HCT116 (cell line): ENCODE data around the gene PACSIN2. TPM values are rescaled to one million over a fixed set of nuclear protein-coding genes. Genes with fewer than 3 reads are reported as not detected.

Experiments used
- ATAC-seq: fragments of 200-7000 bp; cut with Tn5 transposase; 2 replicates; pipeline ENCODE4 v1.9.1; 2020; ENCODE audit warnings: mild to moderate bottlenecking, moderate library complexity
- BruUV-seq: library from RNA; stranded (reverse); fragments of 400-500 nt; replicated peaks from 2 replicates; lab custom pipeline; 2021; lab: Mats Ljungman, UMichigan
- CTCF ChIA-PET: fragments of 300-600 bp; sonication (Branson Sonifier 250); formaldehyde crosslinking; loops from one replicate; lab custom pipeline; 2021; ENCODE audit warnings: antibody characterized with exemption; lab: Charles Lee
- POLR2A ChIA-PET: fragments of 300-600, 350-600 bp; sonication (Branson Sonifier 250); formaldehyde crosslinking; loops from one replicate; lab custom pipeline; 2021; ENCODE audit warnings: antibody characterized with exemption; lab: Charles Lee
- RAD21 ChIA-PET, 2 experiments: fragments of 300-600 bp; sonication (Branson Sonifier 250); formaldehyde crosslinking; loops; one replicate each; lab custom pipeline; 2023; ENCODE audit warnings: low total read pairs in 2 of 2; ENCODE audit not compliant: uncharacterized antibody in 2 of 2, unreplicated experiment in 2 of 2, low non-redundant PET in 1 of 2; lab: Charles Lee
- DNase-seq: peaks from one replicate; pipeline ENCODE4 v3.0.0-alpha.2; 2010; ENCODE audit warnings: low read depth, low spot score
- H2AFZ ChIP-seq: fragments of 200-600 bp; shearing (Covaris generic), sonication (generic); 2 replicates; pipeline ENCODE4 v1.6.1; 2017; ENCODE audit warnings: low read depth, mixed run types, mixed read lengths, antibody characterized with exemption, low read length; ENCODE audit not compliant: poor library complexity, severe bottlenecking
- H3K27ac ChIP-seq: 2 replicates; pipeline ENCODE4 v1.5.1; 2012; ENCODE audit warnings: low read depth, low read length
- H3K27me3 ChIP-seq: fragments of 200-600 bp; sonication (generic); 2 replicates; pipeline ENCODE4 v1.6.1; 2016; ENCODE audit warnings: mixed run types, low read length, mixed read lengths; ENCODE audit not compliant: insufficient read depth
- H3K36me3 ChIP-seq, 2 experiments: fragments of 200-500 bp in 1 of 2; fragments of 200-600 bp in 1 of 2; sonication (Bioruptor generic) in 1 of 2; sonication (generic) in 1 of 2; 2 replicates each; pipeline versions ENCODE4 v1.5.1 to v1.6.1; 2014 to 2016; ENCODE audit warnings: low read length in 2 of 2, inconsistent platforms in 1 of 2, mixed read lengths in 1 of 2, mixed run types in 1 of 2; ENCODE audit not compliant: insufficient read depth in 2 of 2, control insufficient read depth in 1 of 2
- H3K4me1 ChIP-seq, 2 experiments: fragments of 200-600 bp in 1 of 2; sonication (generic) in 1 of 2; 2 replicates each; pipeline versions ENCODE4 v1.5.1 to v1.6.1; 2012 to 2017; ENCODE audit warnings: low read length in 2 of 2, inconsistent platforms in 1 of 2, mild to moderate bottlenecking in 1 of 2, mixed read lengths in 1 of 2, mixed run types in 1 of 2, moderate library complexity in 1 of 2; ENCODE audit not compliant: insufficient read depth in 2 of 2, control insufficient read depth in 1 of 2
- H3K4me2 ChIP-seq: fragments of 200-600 bp; sonication (generic); 2 replicates; pipeline ENCODE4 v1.6.1; 2017; ENCODE audit warnings: mixed run types, low read length, mixed read lengths
- H3K4me3 ChIP-seq, 2 experiments: fragments of 200-600 bp in 1 of 2; sonication (generic) in 1 of 2; replicated peaks in 1 of 2; 2 replicates each; pipeline ENCODE4 v1.5.1; 2011 to 2016; ENCODE audit warnings: low read length in 2 of 2, control low read depth in 1 of 2, low read depth in 1 of 2, mild to moderate bottlenecking in 1 of 2, mixed read lengths in 1 of 2, mixed run types in 1 of 2
- H3K79me2 ChIP-seq: fragments of 200-600 bp; sonication (generic); 2 replicates; pipeline ENCODE4 v1.6.1; 2017; ENCODE audit warnings: mild to moderate bottlenecking, mixed run types, low read length, moderate library complexity, mixed read lengths; ENCODE audit not compliant: insufficient read depth
- H3K9ac ChIP-seq: fragments of 200-600 bp; sonication (generic); 2 replicates; pipeline ENCODE4 v1.6.1; 2016; ENCODE audit warnings: low read length, mixed read lengths
- H3K9me2 ChIP-seq: fragments of 200-600 bp; sonication (generic), shearing (Covaris generic); 2 replicates; pipeline ENCODE4 v1.6.1; 2017; ENCODE audit warnings: mixed run types, mild to moderate bottlenecking, moderate library complexity; ENCODE audit not compliant: insufficient read depth
- H3K9me3 ChIP-seq, 2 experiments: fragments of 200-500 bp in 1 of 2; fragments of 200-600 bp in 1 of 2; sonication (Bioruptor generic) in 1 of 2; sonication (generic) in 1 of 2; 2 replicates each; pipeline ENCODE4 v1.6.1; 2014 to 2017; ENCODE audit warnings: low read length in 2 of 2, mixed read lengths in 2 of 2, inconsistent platforms in 1 of 2, low read depth in 1 of 2, mild to moderate bottlenecking in 1 of 2, mixed run types in 1 of 2, moderate library complexity in 1 of 2; ENCODE audit not compliant: control insufficient read depth in 1 of 2, insufficient read depth in 1 of 2
- H4K20me1 ChIP-seq: fragments of 200-600 bp; sonication (generic), shearing (Covaris generic); 2 replicates; pipeline ENCODE4 v1.6.1; 2017; ENCODE audit warnings: mixed run types, mild to moderate bottlenecking, moderate library complexity; ENCODE audit not compliant: insufficient read depth
- CBX3 ChIP-seq: IDR thresholded peaks from 2 replicates; pipeline ENCODE4 v1.6.1; 2012; ENCODE audit warnings: low read depth
- CEBPB ChIP-seq: IDR thresholded peaks from 2 replicates; pipeline ENCODE4 v1.6.1; 2012; ENCODE audit warnings: low read depth
- CTCF ChIP-seq, 3 experiments: fragments of 200-600 bp in 1 of 3; sonication (generic) in 1 of 3; IDR thresholded peaks in 2 of 3; conservative IDR thresholded peaks in 1 of 3; 2 replicates each; pipeline ENCODE4 v1.5.1; 2012 to 2017; ENCODE audit warnings: low read depth in 2 of 3, low read length in 2 of 3, antibody characterized with exemption in 1 of 3, borderline replicate concordance in 1 of 3, control low read depth in 1 of 3, mild to moderate bottlenecking in 1 of 3, mixed read lengths in 1 of 3, mixed run types in 1 of 3, moderate library complexity in 1 of 3; ENCODE audit not compliant: insufficient read depth in 1 of 3
- EGR1 ChIP-seq: IDR thresholded peaks from 2 replicates; pipeline ENCODE4 v1.6.1; 2012; ENCODE audit warnings: low read depth
- ELF1 ChIP-seq: IDR thresholded peaks from 2 replicates; pipeline ENCODE4 v1.6.1; 2012; ENCODE audit warnings: low read depth, borderline replicate concordance
- EZH2 ChIP-seq: fragments of 200-600 bp; sonication (generic); IDR thresholded peaks from 2 replicates; pipeline ENCODE4 v1.6.1; 2017; ENCODE audit warnings: antibody characterized with exemption, mixed run types
- EZH2phosphoT487 ChIP-seq: fragments of 200-600 bp; IDR thresholded peaks from 2 replicates; pipeline ENCODE4 v1.6.1; 2018; ENCODE audit warnings: antibody characterized with exemption, borderline replicate concordance
- MAX ChIP-seq: IDR thresholded peaks from 2 replicates; pipeline ENCODE4 v1.6.1; 2012
- POLR2A ChIP-seq: IDR thresholded peaks from 2 replicates; pipeline ENCODE4 v1.7.0; 2011; ENCODE audit warnings: borderline replicate concordance; ENCODE audit not compliant: insufficient read depth, insufficient read length; ENCODE audit errors: extremely low read depth
- POLR2AphosphoS5 ChIP-seq: IDR thresholded peaks from 2 replicates; pipeline ENCODE4 v1.6.1; 2011; ENCODE audit warnings: mild to moderate bottlenecking, low read depth, low read length, moderate library complexity
- REST ChIP-seq: IDR thresholded peaks from 2 replicates; pipeline ENCODE4 v1.6.1; 2012; ENCODE audit warnings: low read depth
- SIN3A ChIP-seq: IDR thresholded peaks from 2 replicates; pipeline ENCODE4 v1.6.1; 2012; ENCODE audit warnings: low read depth
- TCF7L2 ChIP-seq: IDR thresholded peaks from 2 replicates; pipeline ENCODE4 v1.7.0; 2011; ENCODE audit warnings: borderline replicate concordance, inconsistent platforms; ENCODE audit not compliant: insufficient read depth, insufficient read length; ENCODE audit errors: extremely low read depth
- YY1 ChIP-seq: IDR thresholded peaks from 2 replicates; pipeline ENCODE4 v1.6.1; 2011; ENCODE audit warnings: low read length, low read depth, moderate library complexity, mild to moderate bottlenecking; ENCODE audit not compliant: insufficient replicate concordance; ENCODE audit errors: extremely low read depth
- ZNF274 ChIP-seq: fragments of 200-500 bp; sonication (Bioruptor generic); IDR thresholded peaks from 2 replicates; pipeline ENCODE4 v1.6.1; 2014; ENCODE audit warnings: mild to moderate bottlenecking, low read depth, low read length, inconsistent platforms
- intact Hi-C: fragments of 100-400 bp; cut with micrococcal nuclease; formaldehyde crosslinking; loops from 2 replicates; pipeline ENCODE4 v1.10.0; 2022
- total RNA-seq: library from RNA; stranded (reverse); gene quantifications from one replicate; pipeline ENCODE4 v1.2.1, GENCODE V29; 2021; ENCODE audit not compliant: unreplicated experiment

Gene PACSIN2
- total RNA-seq, 1 experiment from 2014 or later = 48.2 TPM

DNA sequence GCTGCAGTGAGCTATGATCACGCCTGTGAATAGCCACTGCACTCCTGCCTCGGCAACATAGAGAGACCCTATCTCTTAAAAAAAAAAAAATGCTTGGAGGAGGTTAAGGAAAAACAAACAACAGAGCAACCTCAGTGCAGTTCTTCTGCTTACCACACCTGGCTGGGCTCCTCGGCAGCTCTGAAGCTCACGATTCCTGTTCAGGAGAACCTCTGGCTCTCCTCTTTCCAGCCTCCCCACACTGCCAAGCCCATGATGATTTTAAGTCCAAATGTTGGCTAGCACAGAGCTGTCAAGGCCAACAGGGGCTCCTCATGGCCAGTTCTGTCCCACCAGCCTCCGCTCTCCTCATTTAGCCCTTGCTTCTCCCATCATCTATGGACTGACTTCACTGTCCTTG lies 88.2 kb downstream of the PACSIN2 start:
- no peak overlapping the region for H3K9ac ChIP-seq
- H3K27ac ChIP-seq = no peak overlapping the region
- ChIA-PET CTCF (no interaction called here), RAD21 (no interaction called here), POLR2A (no interaction called here)
- H3K4me2 ChIP-seq = no peak overlapping the region
- peaks cover 58% of the 10 kb centered on the region for H3K79me2 ChIP-seq
- H3K9me3 ChIP-seq = no peaks in the 10 kb centered on the region
- ATAC-seq = no peak
- BruUV-seq = no TSS peak
- H3K9me2 ChIP-seq = no peaks in the 10 kb centered on the region
- peaks cover 13 to 28% of the 10 kb centered on the region in 2 experiments for H3K4me1 ChIP-seq
- H4K20me1 ChIP-seq = no peaks in the 10 kb centered on the region
- H2AFZ ChIP-seq = no peak overlapping the region
- TF ChIP-seq MAX (no peak), EGR1 (no peak), TCF7L2 (no peak), POLR2A (no peak), SIN3A (no peak), CTCF (IDR thresholded peaks at IDR 0.05 in 2 of 3, conservative IDR thresholded peaks at IDR 0.05 in 1 of 3; ENCODE audit: borderline replicate concordance in 1 of 3, insufficient read depth in 1 of 3, low read depth in 2 of 3, low read length in 2 of 3) (no peak), POLR2AphosphoS5 (no peak)
- no peaks in the 10 kb centered on the region for H3K36me3 ChIP-seq
- H3K4me3 ChIP-seq = no peak overlapping the region
- H3K27me3 ChIP-seq = no peaks in the 10 kb centered on the region
- DNase-seq = no peak
- intact Hi-C loops = no loop called here

DNA sequence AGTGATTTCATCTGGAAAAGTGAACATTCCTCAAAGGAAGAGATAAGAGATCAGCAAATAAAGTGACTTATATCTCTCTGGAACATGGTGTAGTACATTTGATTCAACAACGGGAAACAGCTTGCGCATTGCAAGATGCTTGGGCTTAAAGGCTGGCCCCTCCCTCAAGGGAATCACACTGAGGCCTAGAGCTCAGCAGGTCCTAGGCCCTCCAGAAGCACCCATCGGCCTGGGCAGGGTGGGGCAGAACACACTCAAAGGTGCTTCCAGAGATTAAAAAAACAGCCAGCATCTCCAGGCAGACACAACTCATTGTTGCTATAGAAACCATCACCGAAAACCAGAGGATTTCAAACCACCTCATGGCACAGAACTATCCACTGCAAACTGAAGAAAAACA lies 88.8 kb downstream of the PACSIN2 start:
- ChIA-PET CTCF (interaction anchor here (0.6 kb wide), 1 partner anchor 130 kb away, joined by 3 read pairs; no protein-coding TSS in a partner anchor), RAD21 (no interaction called here), POLR2A (no interaction called here)
- no peak overlapping the region for H3K9ac ChIP-seq
- DNase-seq = no peak
- no peak overlapping the region for H3K4me2 ChIP-seq
- H3K4me1 ChIP-seq = peaks cover 18 to 32% of the 10 kb centered on the region in 2 experiments
- BruUV-seq = no TSS peak
- no peaks in the 10 kb centered on the region for H4K20me1 ChIP-seq
- no peak for ATAC-seq
- H3K27me3 ChIP-seq = no peaks in the 10 kb centered on the region
- H3K27ac ChIP-seq = no peak overlapping the region
- H3K9me2 ChIP-seq = no peaks in the 10 kb centered on the region
- intact Hi-C loops = no loop called here
- peaks cover 55% of the 10 kb centered on the region for H3K79me2 ChIP-seq
- H3K36me3 ChIP-seq = no peaks in the 10 kb centered on the region
- no peak overlapping the region for H2AFZ ChIP-seq
- no peaks in the 10 kb centered on the region for H3K9me3 ChIP-seq
- H3K4me3 ChIP-seq = no peak overlapping the region
- no peak for TF ChIP-seq YY1
- no peak for TF ChIP-seq CEBPB
- no peak for TF ChIP-seq MAX
- TF ChIP-seq EZH2 = no peak
- TF ChIP-seq ELF1 = no peak
- TF ChIP-seq EZH2phosphoT487 = no peak
- no peak for TF ChIP-seq REST
- TF ChIP-seq EGR1 = no peak
- no peak for TF ChIP-seq CBX3
- no peak for TF ChIP-seq ZNF274
